Endothelial cell of umbilical vein (primary cell): ENCODE measurements around the gene PAK5. TPM values are rescaled to one million over a fixed set of nuclear protein-coding genes. Genes with fewer than 3 reads are reported as not detected.

ENCODE experiments used
- BruUV-seq: library from RNA; stranded (reverse); fragments of 400-500 nt; replicated peaks from 2 replicates; lab custom pipeline; 2021; lab: Mats Ljungman, UMichigan
- CTCF ChIA-PET: fragments of 300-600, 350-600 bp; sonication (Branson Sonifier 250); formaldehyde crosslinking; loops from one replicate; lab custom pipeline; 2021; ENCODE audit warnings: antibody characterized with exemption, inconsistent platforms; lab: Charles Lee
- POLR2A ChIA-PET: fragments of 300-600, 350-600 bp; sonication (Branson Sonifier 250); formaldehyde crosslinking; loops from one replicate; lab custom pipeline; 2021; ENCODE audit warnings: antibody characterized with exemption, inconsistent platforms; lab: Charles Lee
- DNase-seq: peaks from one replicate; pipeline ENCODE4 v3.0.0-alpha.2; 2011; ENCODE audit warnings: low read depth, low spot score
- FAIRE-seq: peaks from 2 replicates; lab custom pipeline; 2011; peaks lifted over from hg19 to GRCh38; lab: Jason Lieb, UNC
- H2AFZ ChIP-seq: 2 replicates; pipeline ENCODE4 v1.6.0; 2012; ENCODE audit warnings: low read depth, low read length, control low read depth, inconsistent platforms
- H3K27ac ChIP-seq: 2 replicates; pipeline ENCODE4 v1.5.1; 2011; ENCODE audit warnings: low read depth, mild to moderate bottlenecking, control low read depth, low read length, moderate library complexity; ENCODE audit not compliant: insufficient read depth
- H3K27me3 ChIP-seq, 2 experiments: 2 replicates each; pipeline versions ENCODE4 v1.6.0 to v1.6.1; 2011; ENCODE audit warnings: low read length in 2 of 2, mixed read lengths in 1 of 2; ENCODE audit not compliant: control insufficient read depth in 2 of 2, insufficient read depth in 2 of 2
- H3K36me3 ChIP-seq, 2 experiments: 2 replicates in 1 of 2; 3 replicates in 1 of 2; pipeline ENCODE4 v1.5.1; 2011; ENCODE audit warnings: low read length in 2 of 2, mild to moderate bottlenecking in 1 of 2, moderate library complexity in 1 of 2; ENCODE audit not compliant: control insufficient read depth in 2 of 2, insufficient read depth in 2 of 2; ENCODE audit errors: extremely low read depth in 1 of 2
- H3K4me1 ChIP-seq: 3 replicates; pipeline ENCODE4 v1.5.1; 2011; ENCODE audit warnings: mild to moderate bottlenecking, low read length; ENCODE audit not compliant: control insufficient read depth, insufficient read depth; ENCODE audit errors: extremely low read depth
- H3K4me2 ChIP-seq: 2 replicates; pipeline ENCODE4 v1.6.1; 2011; ENCODE audit warnings: low read length, control low read depth, mixed read lengths; ENCODE audit not compliant: insufficient read depth
- H3K4me3 ChIP-seq, 3 experiments: fragments of 200-600 bp in 1 of 3; sonication (generic), shearing (Covaris generic) in 1 of 3; replicated peaks in 1 of 3; 2 replicates each; pipeline ENCODE4 v1.5.1; 2011 to 2016; ENCODE audit warnings: control low read depth in 3 of 3, low read length in 3 of 3, mild to moderate bottlenecking in 2 of 3, inconsistent platforms in 1 of 3, low read depth in 1 of 3, moderate library complexity in 1 of 3; ENCODE audit not compliant: insufficient read depth in 1 of 3
- H3K79me2 ChIP-seq: 2 replicates; pipeline ENCODE4 v1.6.0; 2012; ENCODE audit warnings: low read length, inconsistent platforms; ENCODE audit not compliant: control insufficient read depth, insufficient read depth
- H3K9ac ChIP-seq: replicated peaks from 2 replicates; pipeline ENCODE3; 2011; ENCODE audit warnings: low read length, control low read depth; ENCODE audit not compliant: insufficient read depth; ENCODE audit errors: extremely low read depth
- H3K9me1 ChIP-seq: replicated peaks from 3 replicates; pipeline ENCODE4 v1.6.0; 2011; ENCODE audit warnings: mild to moderate bottlenecking, low read length; ENCODE audit not compliant: control insufficient read depth, insufficient read depth; ENCODE audit errors: extremely low read depth
- H3K9me3 ChIP-seq: replicated peaks from 2 replicates; pipeline ENCODE4 v1.5.1; 2012; ENCODE audit warnings: low read length, inconsistent platforms; ENCODE audit not compliant: control insufficient read depth, insufficient read depth
- H4K20me1 ChIP-seq: replicated peaks from 2 replicates; pipeline ENCODE3; 2011; ENCODE audit warnings: mild to moderate bottlenecking, low read length; ENCODE audit not compliant: control insufficient read depth, insufficient read depth; ENCODE audit errors: extremely low read depth
- EZH2 ChIP-seq: IDR thresholded peaks from 2 replicates; pipeline ENCODE4 v1.6.1; 2012; ENCODE audit warnings: borderline replicate concordance, low read depth, mild to moderate bottlenecking, moderate library complexity, low read length, inconsistent platforms; ENCODE audit not compliant: severe bottlenecking
- FOS ChIP-seq: IDR thresholded peaks from 2 replicates; pipeline ENCODE4 v1.6.1; 2011; ENCODE audit warnings: mild to moderate bottlenecking, low read length, moderate library complexity, borderline replicate concordance; ENCODE audit not compliant: insufficient read depth
- GATA2 ChIP-seq: IDR thresholded peaks from 2 replicates; pipeline ENCODE4 v1.7.0; 2011; ENCODE audit warnings: low read depth, mild to moderate bottlenecking, moderate library complexity, mixed read lengths, low read length; ENCODE audit not compliant: insufficient read length, insufficient read depth
- JUN ChIP-seq: IDR thresholded peaks from 2 replicates; pipeline ENCODE4 v1.6.1; 2011; ENCODE audit warnings: borderline replicate concordance, low read depth; ENCODE audit not compliant: insufficient read length, insufficient read depth
- MYC ChIP-seq: IDR thresholded peaks from one replicate; pipeline ENCODE4 v1.6.1; 2011; ENCODE audit warnings: mild to moderate bottlenecking, low read depth, low read length
- POLR2A ChIP-seq: IDR thresholded peaks from 2 replicates; pipeline ENCODE4 v1.6.1; 2012; ENCODE audit warnings: low read depth, mild to moderate bottlenecking, control low read depth, low read length
- POLR2AphosphoS5 ChIP-seq: IDR thresholded peaks from 2 replicates; pipeline ENCODE4 v1.6.1; 2012; ENCODE audit warnings: low read depth, mild to moderate bottlenecking, control low read depth, low read length, moderate library complexity; ENCODE audit not compliant: insufficient read depth
- dilution Hi-C: fragments of 300-500 bp; cut with MboI; formaldehyde crosslinking; loops from one replicate; pipeline ENCODE4 v1.15.0; 2019; ENCODE audit warnings: low sequenced_read_pairs; ENCODE audit not compliant: extremely low pct_ligation_motif_present
- intact Hi-C: fragments of 100-400 bp; cut with micrococcal nuclease; formaldehyde crosslinking; loops from one replicate; pipeline ENCODE4 v1.10.0; 2022
- polyA plus RNA-seq, 4 experiments: library from polyadenylated mRNA; depleted of rRNA in 3 of 4; stranded (reverse) in 3 of 4; unstranded in 1 of 4; fragments of >200 nt; gene quantifications; 2 replicates each; pipeline versions ENCODE4 v1.2.1 to v1.2.3, GENCODE V29; 2011 to 2012; ENCODE audit warnings: missing spikeins in 1 of 4
- total RNA-seq: library from RNA; stranded (reverse); gene quantifications from 2 replicates; pipeline ENCODE4 v1.2.3, GENCODE V29; 2021
- TF ChIP-seq, protein P1 (sequence below), 2 donors: IDR thresholded peaks; 1 replicate in 1 of 2; 2 replicates in 1 of 2; pipeline ENCODE4 v1.5.1; 2011; ENCODE audit warnings: low read length in 2 of 2, mild to moderate bottlenecking in 2 of 2, moderate library complexity in 2 of 2, control low read depth in 1 of 2, inconsistent platforms in 1 of 2, low read depth in 1 of 2; ENCODE audit not compliant: insufficient read depth in 1 of 2; ENCODE audit errors: extremely low read depth in 1 of 2
- TF ChIP-seq, protein P2 (sequence below): IDR thresholded peaks from 2 replicates; pipeline ENCODE4 v1.6.1; 2011; ENCODE audit not compliant: insufficient read depth, insufficient read length

Gene PAK5
- total and polyA plus RNA-seq, 2 donors (not counting 3 experiments of a cell fraction or from before 2014, with no cell fraction given), result not detected

DNA sequence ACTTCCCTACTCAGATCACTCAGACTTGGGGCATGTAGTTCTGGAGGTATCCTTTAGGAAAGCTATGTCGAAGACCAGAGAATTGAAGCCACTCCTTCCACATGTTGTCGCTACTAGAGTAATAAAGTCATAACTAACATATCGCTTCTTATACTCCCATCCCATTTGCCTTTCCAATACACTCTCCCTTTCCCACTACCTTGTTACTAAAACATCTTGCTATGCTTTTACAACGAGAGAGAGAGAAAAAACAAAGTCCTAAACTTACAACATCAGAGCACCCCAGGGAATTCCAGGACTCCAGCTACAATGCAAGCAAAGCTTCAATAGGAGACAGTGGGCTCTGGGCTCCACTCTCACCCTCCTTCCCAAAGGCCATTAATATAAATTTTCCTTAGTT is 329.6 kb downstream of the PAK5 start:
- Histone ChIP-seq H3K4me1 (no peaks in the 10 kb centered on the region), H3K36me3 (no peaks in the 10 kb centered on the region), H3K4me3 (no peak overlapping the region), H3K79me2 (no peaks in the 10 kb centered on the region), H2AFZ (no peak overlapping the region), H3K27me3 (peaks cover 64 to 95% of the 10 kb centered on the region in 2 experiments), H3K9ac (no peak overlapping the region), H4K20me1 (no peaks in the 10 kb centered on the region), H3K9me3 (no peaks in the 10 kb centered on the region), H3K9me1 (no peaks in the 10 kb centered on the region), H3K4me2 (no peak overlapping the region), H3K27ac (no peak overlapping the region)
- TF ChIP-seq POLR2AphosphoS5 (no peak), GATA2 (no peak), JUN (no peak), POLR2A (no peak), MYC (no peak), FOS (no peak), EZH2 (no peak)
- TF ChIP-seq, protein P1, sequence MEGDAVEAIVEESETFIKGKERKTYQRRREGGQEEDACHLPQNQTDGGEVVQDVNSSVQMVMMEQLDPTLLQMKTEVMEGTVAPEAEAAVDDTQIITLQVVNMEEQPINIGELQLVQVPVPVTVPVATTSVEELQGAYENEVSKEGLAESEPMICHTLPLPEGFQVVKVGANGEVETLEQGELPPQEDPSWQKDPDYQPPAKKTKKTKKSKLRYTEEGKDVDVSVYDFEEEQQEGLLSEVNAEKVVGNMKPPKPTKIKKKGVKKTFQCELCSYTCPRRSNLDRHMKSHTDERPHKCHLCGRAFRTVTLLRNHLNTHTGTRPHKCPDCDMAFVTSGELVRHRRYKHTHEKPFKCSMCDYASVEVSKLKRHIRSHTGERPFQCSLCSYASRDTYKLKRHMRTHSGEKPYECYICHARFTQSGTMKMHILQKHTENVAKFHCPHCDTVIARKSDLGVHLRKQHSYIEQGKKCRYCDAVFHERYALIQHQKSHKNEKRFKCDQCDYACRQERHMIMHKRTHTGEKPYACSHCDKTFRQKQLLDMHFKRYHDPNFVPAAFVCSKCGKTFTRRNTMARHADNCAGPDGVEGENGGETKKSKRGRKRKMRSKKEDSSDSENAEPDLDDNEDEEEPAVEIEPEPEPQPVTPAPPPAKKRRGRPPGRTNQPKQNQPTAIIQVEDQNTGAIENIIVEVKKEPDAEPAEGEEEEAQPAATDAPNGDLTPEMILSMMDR (IDR thresholded peaks at IDR 0.05; ENCODE audit: extremely low read depth in 1 of 2, insufficient read depth in 1 of 2, low read depth in 1 of 2, low read length in 2 of 2), result no peak
- TF ChIP-seq, protein P2, sequence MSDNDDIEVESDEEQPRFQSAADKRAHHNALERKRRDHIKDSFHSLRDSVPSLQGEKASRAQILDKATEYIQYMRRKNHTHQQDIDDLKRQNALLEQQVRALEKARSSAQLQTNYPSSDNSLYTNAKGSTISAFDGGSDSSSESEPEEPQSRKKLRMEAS, result no peak
- ChIA-PET CTCF (interaction anchor here (1.0 kb wide), 1 partner anchor 101 kb away, joined by 3 read pairs; no protein-coding TSS in a partner anchor), POLR2A (no interaction called here)
- DNase-seq (no peak), FAIRE-seq (no peak)
- intact Hi-C loops (no loop called here), dilution Hi-C loops (no loop called here)
- no TSS peak for BruUV-seq
